HepG2 (cell line): Measurements from ENCODE around the gene CPM.

ENCODE experiments used
- ATF7-NPFF ChIP-seq: sonication (generic); formaldehyde crosslinking; IDR thresholded peaks from 2 replicates; pipeline ENCODE4 v1.8.1; 2023; ENCODE audit warnings: mild to moderate bottlenecking, low read depth, missing genetic modification reagents, moderate library complexity
- CTCF ChIP-seq: sonication (generic); formaldehyde crosslinking; IDR thresholded peaks from 2 replicates; pipeline ENCODE4 v1.5.0; 2020; ENCODE audit warnings: mild to moderate bottlenecking, missing genetic modification reagents, moderate library complexity
- POLR2A ChIP-seq, 2 experiments: IDR thresholded peaks; 2 replicates each; pipeline ENCODE4 v1.6.1; 2011; ENCODE audit warnings: low read depth in 2 of 2, low read length in 2 of 2, mild to moderate bottlenecking in 1 of 2, moderate library complexity in 1 of 2; ENCODE audit not compliant: insufficient read depth in 1 of 2
- SRY ChIP-seq: sonication (generic); formaldehyde crosslinking; IDR thresholded peaks from 2 replicates; pipeline ENCODE4 v1.8.0; 2022; ENCODE audit warnings: mild to moderate bottlenecking, missing genetic modification reagents
- ZHX1 ChIP-seq: sonication (generic); formaldehyde crosslinking; IDR thresholded peaks from 2 replicates; pipeline ENCODE4 v1.8.1; 2022; ENCODE audit warnings: low read depth, mild to moderate bottlenecking, missing genetic modification reagents
- ZSCAN30 ChIP-seq: sonication (generic); formaldehyde crosslinking; IDR thresholded peaks from 2 replicates; pipeline ENCODE4 v1.5.0; 2020; ENCODE audit warnings: mild to moderate bottlenecking, missing genetic modification reagents
- TF ChIP-seq, protein P1 (sequence below): sonication (generic); formaldehyde crosslinking; conservative IDR thresholded peaks from 2 replicates; pipeline ENCODE4 v1.8.0; 2022; ENCODE audit warnings: mild to moderate bottlenecking, moderate library complexity, missing genetic modification reagents

- TF ChIP-seq ZHX1 (CRISPR knock-in tag): no peak
- TF ChIP-seq CTCF (CRISPR knock-in tag): no peak
- no peak for TF ChIP-seq SRY (CRISPR knock-in tag)
- TF ChIP-seq ATF7-NPFF (CRISPR knock-in tag): no peak
- TF ChIP-seq, protein P1, sequence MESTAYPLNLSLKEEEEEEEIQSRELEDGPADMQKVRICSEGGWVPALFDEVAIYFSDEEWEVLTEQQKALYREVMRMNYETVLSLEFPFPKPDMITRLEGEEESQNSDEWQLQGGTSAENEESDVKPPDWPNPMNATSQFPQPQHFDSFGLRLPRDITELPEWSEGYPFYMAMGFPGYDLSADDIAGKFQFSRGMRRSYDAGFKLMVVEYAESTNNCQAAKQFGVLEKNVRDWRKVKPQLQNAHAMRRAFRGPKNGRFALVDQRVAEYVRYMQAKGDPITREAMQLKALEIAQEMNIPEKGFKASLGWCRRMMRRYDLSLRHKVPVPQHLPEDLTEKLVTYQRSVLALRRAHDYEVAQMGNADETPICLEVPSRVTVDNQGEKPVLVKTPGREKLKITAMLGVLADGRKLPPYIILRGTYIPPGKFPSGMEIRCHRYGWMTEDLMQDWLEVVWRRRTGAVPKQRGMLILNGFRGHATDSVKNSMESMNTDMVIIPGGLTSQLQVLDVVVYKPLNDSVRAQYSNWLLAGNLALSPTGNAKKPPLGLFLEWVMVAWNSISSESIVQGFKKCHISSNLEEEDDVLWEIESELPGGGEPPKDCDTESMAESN (CRISPR knock-in tag): no peak
- no peak for TF ChIP-seq ZSCAN30 (CRISPR knock-in tag)
- no peak for TF ChIP-seq POLR2A (IDR thresholded peaks at IDR 0.05; ENCODE audit: insufficient read depth in 1 of 2, low read depth in 2 of 2, low read length in 2 of 2)
Measured at GRCh38 chr12:68951652-68952051, 18.7 kb upstream of the CPM start.
